GM19468 (cell line): ENCODE results near the gene TAC3.
"Not testable (repeated sequence)": the region's sequence is repeated elsewhere in the genome, so short reads cannot be mapped to it uniquely, and the experiment has no call there.

Experiments used
- ATAC-seq: cut with Tn5 transposase; IDR thresholded peaks from one replicate; pipeline ENCODE4 v1.9.1; 2021; ENCODE audit warnings: mild to moderate bottlenecking, moderate library complexity, moderate number of reproducible peaks; ENCODE audit not compliant: unreplicated experiment; ENCODE audit errors: extremely low read depth

TAC3 gene

GRCh38 chr12:57039016-57039798 is 22.9 kb upstream of the TAC3 start:
- ATAC-seq, result no peak

DNA sequence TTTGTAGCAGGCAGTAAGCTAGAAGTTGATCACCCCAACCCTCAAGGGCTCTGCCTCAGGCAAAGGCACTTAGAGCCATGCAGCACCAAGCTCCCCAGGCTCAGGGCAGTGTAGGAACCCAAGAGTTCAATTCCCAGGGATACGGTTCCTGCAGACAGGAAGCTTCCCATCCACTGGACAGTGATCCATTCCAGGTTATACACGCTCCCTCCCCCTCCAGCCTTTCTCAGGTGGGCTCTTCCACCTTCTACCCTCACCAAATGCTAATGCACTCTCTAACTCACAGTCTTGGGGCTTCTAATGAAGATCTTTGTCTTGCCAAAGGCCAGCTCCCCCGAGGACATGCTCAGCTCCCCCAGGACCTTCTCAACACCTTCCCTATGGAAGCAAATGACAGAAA is 20.9 kb upstream of the TAC3 start:
- no peak for ATAC-seq

DNA sequence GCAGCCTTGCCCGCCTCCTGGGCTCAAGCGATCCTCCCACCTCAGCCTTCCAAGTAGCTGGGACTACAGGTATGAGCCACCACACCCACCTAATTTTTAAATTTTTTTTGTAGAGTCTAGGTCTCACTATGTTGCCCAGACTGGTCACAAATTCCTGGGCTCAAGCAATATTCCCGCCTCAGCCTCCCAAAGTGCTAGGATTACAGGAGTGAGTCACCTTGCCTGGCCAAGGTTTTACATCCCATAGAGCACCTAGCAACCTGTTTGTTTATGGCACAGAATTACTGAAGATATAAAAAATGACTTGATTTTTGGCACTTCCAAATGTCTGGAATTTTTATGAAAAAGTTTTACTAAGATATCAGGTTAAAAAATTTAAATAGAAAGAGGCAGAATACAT is 17.1 kb upstream of the TAC3 start:
- ATAC-seq, result no peak

GRCh38 chr12:57031789-57032188 is 15.5 kb upstream of the TAC3 start:
- ATAC-seq, result no peak

- no peak for ATAC-seq
These were observed 14.9 kb upstream of the TAC3 start for GRCh38 chr12:57031138-57031725.

DNA sequence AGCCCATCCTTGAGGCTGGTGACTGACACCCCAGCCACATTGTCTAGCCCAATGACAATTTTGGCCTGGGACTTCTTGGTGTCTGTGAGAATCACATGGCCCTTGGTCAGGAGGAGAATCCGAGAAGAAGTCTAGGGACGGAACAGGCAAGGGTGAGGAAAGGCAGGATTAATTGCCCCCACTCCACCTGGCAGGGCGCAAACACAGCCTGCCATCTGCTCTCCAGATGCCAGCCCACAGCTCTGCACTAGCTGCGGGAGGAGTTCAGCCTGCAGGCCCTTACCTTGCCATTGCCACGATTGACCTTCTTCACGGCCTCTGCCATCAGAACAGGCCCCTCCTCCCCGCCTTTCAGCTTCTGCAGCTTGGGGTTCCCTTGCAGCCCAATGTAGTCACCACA is 13.1 kb upstream of the TAC3 start:
- no peak for ATAC-seq

DNA sequence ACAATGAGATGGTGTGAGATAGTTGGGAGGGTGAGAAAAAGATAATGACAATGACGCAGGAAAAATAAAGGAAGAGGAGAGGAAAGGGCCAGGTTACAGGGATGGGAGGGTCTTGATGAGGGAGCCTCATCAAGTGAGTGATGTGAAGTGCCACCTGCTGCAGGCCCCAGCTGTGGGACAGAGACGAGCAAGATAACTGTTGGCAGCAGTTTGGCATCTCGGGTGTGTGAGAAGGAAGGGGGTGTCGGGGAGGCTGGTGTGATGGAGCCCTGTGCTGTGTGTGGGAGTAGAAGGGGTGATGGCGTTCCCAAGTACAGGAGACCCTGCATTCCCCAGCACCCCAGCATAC is 11.4 kb upstream of the TAC3 start:
- no peak for ATAC-seq

GRCh38 chr12:57027011-57027804 is 10.9 kb upstream of the TAC3 start:
- no peak for ATAC-seq

DNA sequence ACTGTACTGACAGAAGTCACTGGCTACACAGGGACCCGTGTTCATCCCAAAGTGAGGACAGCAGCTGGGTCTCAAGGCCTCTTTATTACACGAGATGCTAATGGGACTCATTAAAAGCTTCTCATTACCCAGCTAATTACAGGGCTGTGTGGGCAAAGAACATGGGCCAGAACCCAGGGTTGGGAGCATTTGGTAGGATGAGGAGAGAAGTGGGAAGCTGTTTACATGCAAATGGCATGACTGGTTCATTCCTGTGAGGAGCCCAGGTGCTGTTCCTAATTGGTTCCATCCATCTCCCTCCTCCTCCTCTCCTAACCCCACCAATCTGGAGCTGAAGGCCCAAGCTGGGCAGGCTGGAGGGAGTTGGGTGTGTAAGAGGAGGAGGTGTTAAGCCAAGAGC is 8.9 kb upstream of the TAC3 start:
- no peak for ATAC-seq

DNA sequence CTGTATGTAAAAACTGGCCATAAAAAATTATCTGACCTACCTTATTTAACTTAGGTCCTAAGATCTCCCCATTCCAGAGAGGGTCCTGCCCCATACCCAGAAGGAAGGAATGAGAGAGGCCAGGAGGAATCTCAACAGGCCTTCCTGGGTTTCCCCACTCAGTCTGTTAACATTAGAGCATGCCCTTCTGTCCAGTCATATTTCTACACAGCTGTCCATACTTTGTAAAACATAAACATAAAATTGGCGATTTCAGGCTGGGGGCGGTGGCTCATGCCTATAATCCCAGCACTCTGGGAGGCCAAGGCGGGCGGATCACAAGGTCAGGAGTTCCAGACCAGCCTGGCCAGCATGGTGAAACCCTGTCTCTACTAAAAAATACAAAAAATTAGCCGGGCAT is 6.0 kb upstream of the TAC3 start:
- ATAC-seq, result not testable (repeated sequence)

GRCh38 chr12:57019983-57020719 is 3.8 kb upstream of the TAC3 start:
- ATAC-seq, result no peak

DNA sequence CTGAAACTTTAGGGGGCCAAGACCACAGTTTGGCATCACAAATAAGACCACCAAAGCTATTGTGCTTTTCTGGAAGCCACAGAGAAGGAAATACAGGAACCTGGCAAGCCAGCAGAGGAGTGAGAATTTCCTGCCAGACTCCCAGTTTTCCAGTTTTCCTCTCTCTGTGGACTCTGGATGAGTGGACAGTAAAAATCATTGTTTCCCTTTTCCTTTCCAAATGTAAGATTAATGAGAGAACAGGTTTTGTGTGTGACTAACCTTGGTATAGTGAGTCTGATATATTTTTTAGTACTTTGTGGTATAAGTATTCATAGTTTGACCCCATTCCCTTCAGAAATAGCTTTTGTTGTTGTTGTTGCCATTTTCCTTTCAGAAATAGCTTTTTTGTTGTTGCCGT is 2.6 kb upstream of the TAC3 start:
- ATAC-seq, result no peak

GRCh38 chr12:57018353-57018752 is 2.0 kb upstream of the TAC3 start:
- not testable (repeated sequence) for ATAC-seq

DNA sequence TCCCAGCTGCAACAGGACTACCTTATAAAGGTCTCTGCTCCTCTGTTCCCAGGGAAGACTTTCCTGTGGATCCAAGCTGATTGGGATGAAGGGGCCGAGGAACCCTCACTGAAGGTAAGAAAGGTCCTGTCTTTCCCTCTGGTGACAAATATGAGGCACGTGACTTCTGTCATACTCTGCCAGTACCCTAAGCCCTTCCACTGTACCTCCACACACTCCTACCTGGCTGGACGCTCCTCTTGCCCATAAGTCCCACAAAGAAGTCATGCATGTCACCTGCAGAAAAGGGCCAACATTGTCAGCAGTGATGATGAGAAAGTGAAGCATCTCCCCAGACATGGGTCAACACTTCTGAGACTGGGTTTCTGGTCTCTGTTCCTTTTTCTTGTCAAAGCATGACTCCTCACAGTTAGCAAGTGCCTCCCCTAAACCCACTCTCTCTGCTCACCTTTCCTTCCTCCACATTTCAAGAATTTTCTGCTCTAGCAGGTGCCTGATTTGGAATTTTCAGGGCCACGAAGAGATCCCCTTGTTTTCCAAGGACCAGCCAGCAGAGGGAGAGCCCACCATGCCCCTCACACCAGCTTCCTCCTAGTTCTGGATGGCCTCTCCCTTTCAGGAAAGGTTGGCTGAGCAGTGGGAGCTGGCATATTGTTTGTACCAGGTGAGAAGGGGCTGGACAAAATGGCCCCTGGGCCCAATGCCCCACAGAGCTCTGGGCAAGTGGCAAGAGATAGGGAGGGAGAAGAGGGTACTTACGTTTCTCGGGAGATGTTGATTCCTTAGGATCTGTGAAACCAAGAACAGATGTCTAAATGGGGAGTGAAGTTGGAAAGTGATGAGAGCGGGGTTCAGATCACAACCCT is 3.5 kb downstream of the TAC3 start:
- ATAC-seq, result peak; percentile 39

DNA sequence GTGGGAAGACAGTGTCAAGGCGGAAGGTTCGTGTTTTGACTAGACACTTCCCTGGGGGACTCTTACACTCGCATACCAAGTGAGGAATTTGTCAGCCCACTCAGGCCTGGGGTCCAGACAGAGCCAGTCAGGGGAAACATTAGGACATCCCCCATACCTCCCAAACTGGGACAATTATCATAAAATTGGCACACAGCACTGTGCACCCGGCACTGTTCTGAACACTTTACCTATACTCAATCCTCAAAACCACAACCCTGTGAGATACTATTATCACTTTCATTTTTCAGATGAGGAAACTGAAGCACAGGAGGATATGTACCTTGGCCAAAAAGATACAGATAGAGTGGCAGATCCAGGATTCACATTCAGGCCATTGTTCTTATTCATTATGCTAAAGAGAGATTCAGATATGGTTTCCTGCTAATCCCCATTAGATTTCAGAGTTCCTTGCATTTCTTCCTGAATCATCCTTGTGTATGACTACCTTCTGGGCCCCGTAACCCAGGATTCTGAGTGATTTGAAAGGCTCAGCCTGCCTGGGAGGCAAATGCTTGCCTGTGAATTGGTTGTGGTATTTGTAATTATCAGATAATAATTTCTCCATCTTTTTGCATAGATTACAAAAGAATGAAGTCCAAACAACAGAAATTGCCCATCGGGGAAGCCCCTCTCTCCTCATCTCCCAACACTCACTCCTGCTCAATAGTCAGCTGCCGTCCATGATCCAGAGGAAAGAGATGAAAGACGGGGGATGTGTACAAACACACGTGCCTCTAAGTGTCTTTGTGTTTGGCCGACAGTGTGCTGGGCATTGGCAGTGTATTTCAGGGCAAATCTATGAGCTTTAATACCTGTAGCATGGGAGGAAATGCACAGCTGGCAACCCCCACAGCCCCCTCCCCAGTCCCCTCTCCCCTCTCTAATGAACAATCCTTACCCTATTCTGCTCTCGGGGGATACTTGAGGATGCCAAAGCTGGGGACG is 4.6 kb downstream of the TAC3 start:
- ATAC-seq, result no peak

DNA sequence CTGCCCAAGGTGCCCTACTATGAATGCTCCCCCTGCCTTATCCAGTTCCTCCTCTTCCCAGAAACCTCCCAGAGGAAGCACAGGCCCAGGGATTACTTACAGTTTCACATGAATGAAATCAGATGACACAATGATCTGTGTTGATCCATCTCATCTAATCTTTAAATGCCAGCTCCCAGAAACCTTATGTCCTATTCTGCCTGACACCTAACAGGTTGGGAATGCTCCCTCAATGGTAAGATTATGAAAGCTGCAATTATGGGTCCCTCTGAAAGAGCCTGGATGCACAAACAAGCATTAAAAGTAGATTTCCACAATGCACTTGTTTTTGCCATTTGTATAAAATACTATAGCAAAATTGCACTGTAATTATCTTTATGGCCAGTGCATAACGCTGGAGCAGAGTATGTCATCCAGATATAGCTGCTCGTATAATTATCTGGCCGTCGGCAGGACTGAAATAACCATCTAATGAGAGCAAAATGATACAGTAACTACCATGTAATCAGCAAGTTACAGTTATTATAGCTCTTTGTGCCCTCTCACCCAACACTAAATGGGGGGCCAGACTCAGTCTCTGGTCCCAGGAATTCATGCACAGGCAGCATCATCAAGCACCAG is 5.6 kb downstream of the TAC3 start:
- ATAC-seq, result no peak

DNA sequence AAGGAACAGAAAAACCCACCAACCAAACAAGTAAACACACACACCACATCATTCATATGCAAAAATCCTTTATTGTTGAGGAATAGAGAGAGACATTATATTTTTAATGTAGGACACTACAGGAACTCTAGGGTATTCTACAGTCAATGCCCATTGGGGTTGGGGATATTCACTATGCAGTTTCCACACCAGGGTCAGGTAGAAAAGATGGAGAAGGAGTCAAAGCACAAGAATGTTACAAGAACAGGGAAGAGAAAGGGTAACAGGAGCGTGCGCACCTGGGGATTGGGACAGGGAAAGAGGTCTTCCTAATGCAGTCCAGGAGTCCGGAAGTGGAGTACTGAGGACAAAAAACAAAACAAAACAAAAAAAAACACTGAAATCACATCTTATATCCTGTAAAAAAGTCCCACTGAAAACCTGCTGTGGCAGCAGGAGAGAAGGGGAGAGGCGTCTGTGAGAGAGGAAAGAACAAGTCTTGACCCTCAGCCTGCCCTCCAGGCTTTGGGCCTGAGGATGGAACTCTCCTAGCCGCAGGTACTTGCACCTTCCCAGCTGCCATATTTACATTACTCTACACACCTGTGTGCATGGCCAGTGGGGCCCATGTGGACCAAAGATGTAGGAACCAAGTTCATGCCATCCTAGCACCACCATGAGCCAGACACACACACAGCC is 6.2 kb downstream of the TAC3 start:
- ATAC-seq, result no peak

- no peak for ATAC-seq
These were observed 8.2 kb downstream of the TAC3 start for GRCh38 chr12:57008178-57008577.
